T-cell (primary cell): ENCODE results near the gene CHST3. TPM values are rescaled to one million over a fixed set of nuclear protein-coding genes. Genes with fewer than 3 reads are reported as not detected.

ENCODE experiments used
- ATAC-seq, 4 experiments: fragments of 200-7000 bp in 3 of 4; fragments of 150-1000 bp in 1 of 4; cut with Tn5 transposase; replicated peaks in 1 of 4; 1 replicate in 3 of 4; 2 replicates in 1 of 4; pipeline ENCODE4 v1.10.0; 2021; ENCODE audit warnings: moderate library complexity in 3 of 4, mild to moderate bottlenecking in 2 of 4, moderate number of reproducible peaks in 1 of 4
- CTCF ChIA-PET, 2 donors: fragments of 300-600 bp; sonication (Branson Sonifier 250); formaldehyde crosslinking; loops; one replicate each; lab custom pipeline; 2022; ENCODE audit warnings: antibody characterized with exemption in 2 of 2; lab: Charles Lee
- POLR2A ChIA-PET, 2 donors: fragments of 300-600 bp; sonication (Branson Sonifier 250); formaldehyde crosslinking; loops; one replicate each; lab custom pipeline; 2022; ENCODE audit warnings: antibody characterized with exemption in 2 of 2; lab: Charles Lee
- DNase-seq, 35 experiments: peaks; one replicate each; pipeline versions ENCODE4 v3.0.0 to v3.0.0-alpha.2; 2013 to 2023
- H3K27ac ChIP-seq: one replicate; pipeline ENCODE4 v1.5.1; 2013; ENCODE audit warnings: low read length
- H3K27me3 ChIP-seq, 2 experiments: replicated peaks in 1 of 2; 1 replicate in 1 of 2; 2 replicates in 1 of 2; pipeline versions ENCODE4 v1.6.1 to v1.7.0; 2013; ENCODE audit warnings: low read length in 1 of 2, mixed read lengths in 1 of 2; ENCODE audit not compliant: control insufficient read depth in 2 of 2, insufficient read depth in 2 of 2; ENCODE audit errors: extremely low read depth in 1 of 2
- H3K36me3 ChIP-seq, 2 donors: 1 replicate in 1 of 2; 2 replicates in 1 of 2; pipeline versions ENCODE4 v1.6.1 to v1.7.0; 2013; ENCODE audit warnings: low read length in 1 of 2; ENCODE audit not compliant: control insufficient read depth in 2 of 2, insufficient read depth in 1 of 2; ENCODE audit errors: extremely low read depth in 1 of 2
- H3K4me1 ChIP-seq, 2 experiments: 1 replicate in 1 of 2; 2 replicates in 1 of 2; pipeline versions ENCODE4 v1.6.1 to v1.7.0; 2013; ENCODE audit warnings: low read length in 2 of 2, mixed read lengths in 1 of 2; ENCODE audit not compliant: insufficient read depth in 2 of 2, control insufficient read depth in 1 of 2; ENCODE audit errors: extremely low read depth in 1 of 2
- H3K4me3 ChIP-seq, 2 donors: 1 replicate in 1 of 2; 2 replicates in 1 of 2; pipeline versions ENCODE4 v1.5.1 to v1.7.0; 2013; ENCODE audit warnings: mild to moderate bottlenecking in 2 of 2, low read length in 1 of 2, moderate library complexity in 1 of 2; ENCODE audit not compliant: control insufficient read depth in 1 of 2; ENCODE audit errors: extremely low read depth in 1 of 2
- H3K9me3 ChIP-seq: 2 replicates; pipeline ENCODE4 v1.7.0; 2013
- H3K27ac Mint-ChIP-seq, 2 donors: one replicate each; pipeline ENCODE4 v1.8.0; 2020 to 2021; ENCODE audit warnings: mild to moderate bottlenecking in 2 of 2, mixed read lengths in 2 of 2
- H3K27me3 Mint-ChIP-seq, 2 donors: one replicate each; pipeline ENCODE4 v1.8.0; 2021 to 2022; ENCODE audit warnings: mixed read lengths in 2 of 2
- H3K36me3 Mint-ChIP-seq: one replicate; pipeline ENCODE4 v1.8.0; 2021; ENCODE audit warnings: mixed read lengths
- H3K4me1 Mint-ChIP-seq, 3 donors: one replicate each; pipeline ENCODE4 v1.8.0; 2020 to 2022; ENCODE audit warnings: mixed read lengths in 3 of 3, mild to moderate bottlenecking in 1 of 3
- H3K4me3 Mint-ChIP-seq, 3 donors: one replicate each; pipeline ENCODE4 v1.8.0; 2020 to 2022; ENCODE audit warnings: mild to moderate bottlenecking in 3 of 3, mixed read lengths in 3 of 3, moderate library complexity in 3 of 3
- H3K9me3 Mint-ChIP-seq, 3 donors: one replicate each; pipeline ENCODE4 v1.8.0; 2020 to 2022; ENCODE audit warnings: mixed read lengths in 3 of 3
- WGBS: methylation state at CpG from one replicate; pipeline ENCODE4 v1.1.5; 2013; ENCODE audit warnings: missing lambda C conversion rate; ENCODE audit not compliant: insufficient coverage; 5-methylcytosine and 5-hydroxymethylcytosine counted together
- total RNA-seq, 35 experiments: library from RNA in 6 of 35; stranded (reverse) in 6 of 35; fragments of 120-200 nt in 1 of 35; gene quantifications; one replicate each; pipeline versions ENCODE4 v1.2.1 to v1.2.4 and lab custom pipeline; 2013 to 2026

The CHST3 gene
- total RNA-seq, 5 donors from 2014 or later (not counting 1 experiment from before 2014, with no cell fraction given): 0.09 to 0.10 (median 0.09) TPM; not detected in 2

DNA sequence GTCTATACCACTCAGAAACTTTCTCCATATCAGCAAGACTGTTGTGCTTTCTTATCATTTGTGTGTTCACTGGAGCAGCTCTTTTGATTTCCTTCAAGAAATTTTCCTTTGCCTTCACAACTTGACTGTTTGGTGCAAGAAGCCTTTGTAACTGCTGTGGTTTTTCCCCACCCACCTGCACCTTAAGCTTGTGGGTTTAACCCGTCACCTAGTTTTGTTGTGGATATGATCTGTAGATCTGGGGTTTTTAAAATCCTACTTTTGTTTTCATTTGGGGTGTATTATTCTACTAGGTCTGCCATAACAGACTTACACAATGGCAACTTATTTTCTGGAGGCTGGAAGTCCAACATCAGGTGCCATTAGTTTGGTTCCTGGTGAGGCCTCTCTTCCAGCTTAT, 30.5 kb upstream of the CHST3 start:
- no peak overlapping the region for H3K4me3 ChIP-seq
- H3K4me1 Mint-ChIP-seq: peaks cover 30 to 45% (median 41%) of the 10 kb centered on the region in 3 donors
- WGBS: no CpG with 5 or more reads among the region's 1 CpG
- H3K27ac Mint-ChIP-seq: peak overlapping the region; percentile 87
- DNase-seq (peak in 28 of 35 experiments; percentile 1 to 63 (median 16)), ATAC-seq (peak; percentile 71 to 96 (median 91))
- no peaks in the 10 kb centered on the region for H3K36me3 Mint-ChIP-seq
- peaks cover 7 to 21% of the 10 kb centered on the region in 2 experiments for H3K4me1 ChIP-seq
- H3K27ac ChIP-seq: peak overlapping the region; percentile 13
- H3K27me3 ChIP-seq: peaks cover 0 to 4% of the 10 kb centered on the region in 2 experiments
- H3K9me3 ChIP-seq: no peaks in the 10 kb centered on the region
- no peaks in the 10 kb centered on the region for H3K36me3 ChIP-seq
- H3K4me3 Mint-ChIP-seq: peak overlapping the region; percentile 11 to 67 (median 21)
- POLR2A ChIA-PET: interaction anchor here in 1 of 2 donors (0.6 to 0.7 kb wide), 2 partner anchors 11 to 442 kb away, joined by 3 to 7 read pairs; no protein-coding TSS in a partner anchor
- H3K27me3 Mint-ChIP-seq: no peaks in the 10 kb centered on the region
- H3K9me3 Mint-ChIP-seq: peaks cover 0 to 9% (median under 1%) of the 10 kb centered on the region in 3 donors
- CTCF ChIA-PET: interaction anchor here in 1 of 2 donors (1.0 kb wide), 1 partner anchor 547 kb away, joined by 3 read pairs; no protein-coding TSS in a partner anchor

DNA sequence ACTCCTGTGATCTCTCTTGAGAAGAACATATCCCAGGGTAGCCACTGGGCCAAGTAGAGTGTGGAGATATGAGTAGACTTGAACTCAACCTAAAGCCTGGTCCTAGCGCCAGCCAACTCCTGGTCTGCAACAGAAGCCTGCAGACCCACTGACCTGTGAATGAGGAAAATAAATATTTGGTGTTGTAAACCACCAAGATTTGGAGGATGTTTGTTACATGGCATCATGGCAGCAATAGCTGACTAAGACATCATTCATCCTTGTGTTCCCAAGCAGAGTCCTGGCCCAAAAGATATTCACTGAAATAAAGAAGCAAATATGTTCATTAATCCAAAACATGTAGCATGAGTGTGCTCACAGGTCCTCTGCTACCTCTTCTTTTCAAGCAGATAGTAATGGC, 26.0 kb upstream of the CHST3 start:
- DNase-seq (no peak), ATAC-seq (no peak)
- H3K4me1 ChIP-seq: peaks cover 5 to 21% of the 10 kb centered on the region in 2 experiments
- H3K4me1 Mint-ChIP-seq: peaks cover 24 to 47% (median 42%) of the 10 kb centered on the region in 3 donors
- no peaks in the 10 kb centered on the region for H3K36me3 Mint-ChIP-seq
- WGBS: 100% methylated on average over 1 of the region's 1 CpG
- H3K27ac Mint-ChIP-seq: no peak overlapping the region
- H3K4me3 ChIP-seq: no peak overlapping the region
- H3K9me3 Mint-ChIP-seq: peaks cover 6 to 16% (median 15%) of the 10 kb centered on the region in 3 donors
- H3K27me3 Mint-ChIP-seq: peaks cover 0 to 4% of the 10 kb centered on the region in 2 donors
- POLR2A ChIA-PET: no interaction called here
- CTCF ChIA-PET: interaction anchor here in 1 of 2 donors (0.6 kb wide), 1 partner anchor 1140 kb away, joined by 3 read pairs; no protein-coding TSS in a partner anchor
- H3K27ac ChIP-seq: no peak overlapping the region
- H3K27me3 ChIP-seq: peaks cover 0 to 10% of the 10 kb centered on the region in 2 experiments
- H3K4me3 Mint-ChIP-seq: no peak overlapping the region
- no peaks in the 10 kb centered on the region for H3K9me3 ChIP-seq
- H3K36me3 ChIP-seq: no peaks in the 10 kb centered on the region

DNA sequence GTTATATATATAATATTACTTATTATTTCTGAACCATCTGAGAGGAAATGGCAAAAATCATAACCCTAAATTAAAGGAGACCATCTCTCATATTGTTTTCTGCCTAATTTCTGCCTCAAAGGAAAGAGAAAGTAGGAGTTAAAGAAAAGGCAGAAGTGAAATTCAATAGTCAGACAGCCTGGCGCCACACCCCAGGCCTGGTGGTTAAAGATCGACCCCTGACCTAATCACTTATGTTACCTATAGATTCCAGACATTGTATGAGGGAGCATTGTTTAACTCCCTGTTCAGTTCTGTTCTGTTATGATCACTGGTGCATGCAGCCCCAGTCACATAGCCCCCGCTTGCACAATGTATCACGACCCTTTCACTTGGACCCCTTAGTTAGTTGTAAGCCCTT, 24.9 kb upstream of the CHST3 start:
- no peak overlapping the region for H3K27ac ChIP-seq
- no peak overlapping the region for H3K4me3 Mint-ChIP-seq

DNA sequence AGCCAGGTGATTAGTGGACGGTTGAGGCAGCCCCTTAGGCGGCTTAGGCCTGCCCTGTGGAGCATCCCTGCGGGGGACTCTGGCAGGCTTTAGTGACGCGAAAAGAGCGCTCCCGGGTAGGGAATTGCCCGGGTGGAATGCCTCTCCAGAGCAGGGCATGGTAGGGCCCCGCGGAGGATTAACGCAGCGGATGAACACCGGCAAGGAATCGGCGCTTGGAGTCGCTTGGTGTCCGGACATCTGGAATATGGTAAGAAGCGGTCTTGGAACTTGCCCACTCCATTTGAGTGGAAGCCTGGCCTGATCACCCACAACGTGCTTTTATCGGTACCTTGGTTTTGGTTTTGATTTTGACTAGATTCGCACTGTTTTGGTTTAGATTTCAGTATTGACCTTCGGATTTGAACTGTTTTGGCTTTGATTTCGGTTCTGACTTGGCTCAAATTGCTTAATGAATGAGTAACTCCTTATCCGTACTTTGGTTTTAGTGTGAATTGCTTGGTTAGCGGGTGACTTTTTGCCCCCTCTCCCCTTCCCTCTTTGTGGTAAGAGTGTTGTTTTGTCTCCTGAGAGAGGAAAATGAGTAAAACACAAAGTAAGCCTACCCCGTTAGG, 24.2 kb upstream of the CHST3 start:
- Mint-ChIP-seq H3K9me3 (peaks cover 6 to 20% (median 11%) of the 10 kb centered on the region in 3 donors), H3K27ac (no peak overlapping the region), H3K4me3 (peak overlapping the region in 1 of 3 donors; percentile 64), H3K4me1 (peaks cover 9 to 32% (median 29%) of the 10 kb centered on the region in 3 donors), H3K36me3 (no peaks in the 10 kb centered on the region), H3K27me3 (peaks cover 0 to 4% of the 10 kb centered on the region in 2 donors)
- Histone ChIP-seq H3K36me3 (no peaks in the 10 kb centered on the region), H3K27me3 (peaks cover 0 to 17% of the 10 kb centered on the region in 2 experiments), H3K4me3 (no peak overlapping the region), H3K4me1 (peaks cover 0 to 6% of the 10 kb centered on the region in 2 experiments), H3K27ac (no peak overlapping the region), H3K9me3 (no peaks in the 10 kb centered on the region)
- no peak for DNase-seq
- 88% methylated on average over 20 of the region's 26 CpGs for WGBS
- ChIA-PET CTCF (no interaction called here), POLR2A (no interaction called here)
- no peak for ATAC-seq

More for the DNA sequence above, 24.9 kb upstream of the CHST3 start:
- whole genome bisulfite sequencing: no CpG with 5 or more reads among the region's 4 CpGs
- Histone ChIP-seq H3K9me3 (no peaks in the 10 kb centered on the region), H3K36me3 (no peaks in the 10 kb centered on the region), H3K4me1 (peaks cover 0 to 12% of the 10 kb centered on the region in 2 experiments), H3K27me3 (peaks cover 0 to 17% of the 10 kb centered on the region in 2 experiments), H3K4me3 (no peak overlapping the region)
- H3K4me1 Mint-ChIP-seq: peaks cover 14 to 38% (median 33%) of the 10 kb centered on the region in 3 donors
- CTCF ChIA-PET: no interaction called here
- peaks cover 0 to 4% of the 10 kb centered on the region in 2 donors for H3K27me3 Mint-ChIP-seq
- no peak for ATAC-seq
- DNase-seq: no peak
- H3K36me3 Mint-ChIP-seq: no peaks in the 10 kb centered on the region
- POLR2A ChIA-PET: interaction anchor here in 1 of 2 donors (0.5 kb wide), 1 partner anchor 41 kb away, joined by 4 read pairs; no protein-coding TSS in a partner anchor
- H3K9me3 Mint-ChIP-seq: peaks cover 6 to 20% (median 11%) of the 10 kb centered on the region in 3 donors
- H3K27ac Mint-ChIP-seq: no peak overlapping the region

DNA sequence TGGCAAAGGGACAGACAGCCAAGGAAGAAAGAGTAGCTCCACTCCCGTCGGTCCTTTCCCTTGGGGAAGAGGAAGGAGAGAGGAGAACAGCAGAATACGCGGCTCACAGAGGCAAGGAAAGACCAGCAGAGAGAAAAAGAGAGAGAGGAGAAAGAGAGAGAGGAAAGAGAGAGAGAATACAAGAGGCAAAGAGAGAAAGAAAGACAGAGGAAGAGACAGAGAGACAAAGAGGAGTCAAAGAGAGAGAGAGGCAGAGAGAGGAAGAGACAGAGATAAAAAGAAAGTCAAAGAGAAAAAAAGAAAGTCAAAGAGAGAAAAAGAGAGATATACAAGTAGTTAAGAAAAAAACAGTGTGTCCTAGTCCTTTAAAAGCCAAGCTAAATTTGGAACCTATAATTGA, 23.4 kb upstream of the CHST3 start:
- Histone ChIP-seq H3K27ac (no peak overlapping the region), H3K4me3 (no peak overlapping the region), H3K9me3 (peaks cover 1% of the 10 kb centered on the region), H3K4me1 (peaks cover 0 to 6% of the 10 kb centered on the region in 2 experiments), H3K27me3 (peaks cover 0 to 17% of the 10 kb centered on the region in 2 experiments), H3K36me3 (no peaks in the 10 kb centered on the region)
- POLR2A ChIA-PET: no interaction called here
- Mint-ChIP-seq H3K27me3 (peaks cover 0 to 4% of the 10 kb centered on the region in 2 donors), H3K27ac (no peak overlapping the region), H3K4me3 (no peak overlapping the region), H3K4me1 (peaks cover 8 to 26% (median 22%) of the 10 kb centered on the region in 3 donors), H3K36me3 (no peaks in the 10 kb centered on the region), H3K9me3 (peaks cover 7 to 21% (median 12%) of the 10 kb centered on the region in 3 donors)
- DNase-seq: no peak
- ATAC-seq: no peak
- WGBS: 100% methylated on average over 4 of the region's 4 CpGs
- CTCF ChIA-PET: no interaction called here

DNA sequence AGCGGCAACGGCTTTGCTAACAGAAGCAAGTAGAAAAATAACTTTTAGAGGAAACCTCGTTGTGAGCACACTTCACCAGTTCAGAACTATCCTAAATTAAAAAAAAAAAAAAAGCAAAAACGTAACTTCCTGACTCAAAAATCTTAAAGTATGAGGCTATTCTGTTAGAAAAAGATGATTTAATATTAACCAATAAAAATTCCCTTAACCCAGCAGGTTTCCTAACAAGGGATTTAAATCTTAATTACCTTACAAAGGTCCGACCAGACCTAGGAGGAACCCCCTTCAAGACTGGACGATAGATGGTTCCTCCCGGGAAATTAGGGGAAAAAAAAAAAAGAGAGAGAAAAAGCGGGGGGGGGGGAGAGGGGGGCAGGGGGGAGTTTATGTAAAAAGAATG, 22.9 kb upstream of the CHST3 start:
- no CpG with 5 or more reads among the region's 8 CpGs for WGBS
- Histone ChIP-seq H3K4me3 (no peak overlapping the region), H3K36me3 (no peaks in the 10 kb centered on the region), H3K27me3 (peaks cover 0 to 17% of the 10 kb centered on the region in 2 experiments), H3K9me3 (peaks cover 2% of the 10 kb centered on the region), H3K4me1 (peaks cover 0 to 6% of the 10 kb centered on the region in 2 experiments), H3K27ac (no peak overlapping the region)
- Mint-ChIP-seq H3K4me3 (no peak overlapping the region), H3K9me3 (peaks cover 13 to 26% (median 15%) of the 10 kb centered on the region in 3 donors), H3K27ac (no peak overlapping the region), H3K4me1 (peaks cover 7 to 22% (median 20%) of the 10 kb centered on the region in 3 donors), H3K27me3 (peaks cover 0 to 4% of the 10 kb centered on the region in 2 donors), H3K36me3 (no peaks in the 10 kb centered on the region)
- ATAC-seq: no peak
- ChIA-PET POLR2A (no interaction called here), CTCF (no interaction called here)
- DNase-seq: no peak
